GM12865 (cell line): ENCODE measurements around the gene TACC3.
A peak's percentile ranks its signal among the peaks of the same experiment; 100 is the strongest.

Source experiments
- DNase-seq: peaks from one replicate; pipeline ENCODE4 v3.0.0; 2010; ENCODE audit warnings: low read depth
- H3K4me3 ChIP-seq: 2 replicates; pipeline ENCODE4 v1.5.1; 2011; ENCODE audit warnings: mild to moderate bottlenecking, low read depth, low read length, control low read depth
- CTCF ChIP-seq: IDR thresholded peaks from 2 replicates; pipeline ENCODE4 v1.5.1; 2011; ENCODE audit warnings: low read length, control low read depth, low read depth, inconsistent platforms; ENCODE audit not compliant: insufficient read depth; ENCODE audit errors: missing control alignments

Gene TACC3

DNA sequence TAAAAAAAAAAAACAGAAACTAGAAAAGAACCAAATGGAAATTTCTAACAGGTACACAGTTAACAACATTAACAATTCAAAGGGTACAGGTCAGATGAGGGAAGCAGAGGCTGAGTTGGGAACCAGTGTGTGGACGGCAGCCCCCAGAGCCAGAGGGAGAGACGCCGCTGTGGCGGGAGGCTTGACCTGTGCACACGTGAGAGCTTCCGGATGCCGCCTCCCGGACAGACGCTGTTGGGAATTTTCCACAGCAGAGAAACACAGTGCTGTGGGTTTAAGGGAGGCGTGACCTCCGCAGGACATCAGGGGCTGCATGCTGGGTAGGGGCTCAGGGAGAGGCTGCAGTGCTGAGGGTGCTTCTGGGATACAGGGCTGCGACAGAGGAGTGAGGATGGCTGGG lies 22.2 kb downstream of the TACC3 start:
- no peak for DNase-seq
- TF ChIP-seq CTCF, result no peak
- no peak overlapping the region for H3K4me3 ChIP-seq

GRCh38 chr4:1743975-1744374 lies 22.7 kb downstream of the TACC3 start:
- H3K4me3 ChIP-seq, result no peak overlapping the region
- no peak for TF ChIP-seq CTCF
- DNase-seq, result no peak

DNA sequence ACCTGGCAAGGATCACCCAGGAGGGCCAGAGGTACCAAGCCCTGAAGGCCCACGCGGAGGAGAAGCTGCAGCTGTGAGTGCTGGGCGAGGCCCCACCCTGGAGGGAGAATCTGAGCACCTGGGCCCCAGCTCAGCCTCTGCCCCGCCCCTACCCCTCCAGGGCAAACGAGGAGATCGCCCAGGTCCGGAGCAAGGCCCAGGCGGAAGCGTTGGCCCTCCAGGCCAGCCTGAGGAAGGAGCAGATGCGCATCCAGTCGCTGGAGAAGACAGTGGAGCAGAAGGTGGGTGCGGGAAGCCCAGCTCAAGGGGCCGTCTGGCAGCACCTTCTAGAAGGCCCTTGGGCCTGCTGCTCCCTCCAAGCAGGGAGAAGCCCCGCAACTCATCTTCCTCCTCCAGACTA lies 23.2 kb downstream of the TACC3 start:
- no peak for DNase-seq
- H3K4me3 ChIP-seq, result no peak overlapping the region
- no peak for TF ChIP-seq CTCF

GRCh38 chr4:1745165-1745564 lies 23.8 kb downstream of the TACC3 start:
- no peak for TF ChIP-seq CTCF
- no peak for DNase-seq

GRCh38 chr4:1745697-1746096 lies 24.4 kb downstream of the TACC3 start:
- TF ChIP-seq CTCF, result no peak
- no peak for DNase-seq
- H3K4me3 ChIP-seq, result no peak overlapping the region

More at GRCh38 chr4:1745165-1745564, 23.8 kb downstream of the TACC3 start:
- H3K4me3 ChIP-seq, result no peak overlapping the region

- peak; percentile 84 for TF ChIP-seq CTCF
- DNase-seq, result peak; percentile 88
- no peak overlapping the region for H3K4me3 ChIP-seq
Observed at GRCh38 chr4:1746265-1746691, 25.0 kb downstream of the TACC3 start.

- DNase-seq, result no peak
Observed at GRCh38 chr4:1746919-1747602, 25.7 kb downstream of the TACC3 start.

More at GRCh38 chr4:1746919-1747602, 25.7 kb downstream of the TACC3 start:
- no peak overlapping the region for H3K4me3 ChIP-seq
- no peak for TF ChIP-seq CTCF
